Activated gamma-delta T cell treated with Interleukin-2 at 50 U/mL for 16 hours (primary cell): Measurements from ENCODE around the gene ATP11C.
"Not testable (repeated sequence)": the region's sequence is repeated elsewhere in the genome, so short reads cannot be mapped to it uniquely, and the experiment has no call there.

Experiments used
- DNase-seq: peaks from one replicate; pipeline ENCODE4 v3.0.0-alpha.2; 2020

The ATP11C gene

DNA sequence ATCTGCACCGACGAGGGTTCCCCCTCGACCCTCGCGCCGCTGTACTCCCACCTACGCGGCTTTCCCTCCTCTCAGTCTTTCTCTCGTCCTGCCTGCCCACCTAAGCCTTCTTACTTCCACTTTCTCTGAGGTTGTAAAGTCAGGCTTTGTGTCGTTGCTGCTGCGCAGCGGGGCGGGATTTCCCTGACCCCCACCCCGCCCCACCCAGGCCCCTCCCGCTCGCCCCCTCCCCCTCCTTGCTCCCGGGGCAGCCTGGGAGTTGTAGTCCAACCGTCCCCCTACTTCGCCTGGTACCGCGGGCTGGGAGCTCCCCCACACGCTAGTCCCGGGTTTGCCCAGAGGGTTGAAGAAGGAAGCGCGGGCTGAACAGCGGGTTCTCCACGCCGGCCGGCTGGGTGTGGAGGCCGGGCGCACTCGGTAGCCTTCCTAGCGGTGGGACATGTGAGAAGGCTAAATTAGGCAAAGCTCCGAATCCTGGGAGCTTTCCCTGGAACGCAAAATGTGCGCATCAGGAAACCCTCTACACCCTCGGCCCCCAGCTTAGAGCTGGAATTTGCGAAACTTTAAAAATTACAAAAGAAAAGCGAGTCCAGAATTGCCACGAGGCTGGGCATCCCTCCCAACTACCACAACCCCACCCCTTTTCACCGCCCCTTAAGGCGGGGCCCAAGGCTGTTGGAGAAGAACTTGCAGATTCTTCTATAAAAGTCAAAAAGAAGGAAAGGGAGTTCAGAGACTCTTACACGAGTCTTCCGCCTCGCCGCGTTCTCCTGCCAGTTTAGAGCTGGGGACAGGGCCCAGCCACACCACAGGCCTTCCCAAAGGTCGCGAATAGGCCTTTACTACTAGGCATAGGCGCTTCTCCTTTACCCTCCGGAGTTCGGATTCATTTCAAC, at the start of gene ATP11C:
Gene ATP11C, minus strand, starts transcription at position 153 of the 896 bp plus-strand sequence. CDS start 1,011 bp downstream, outside the sequence.
- DNase-seq = peak; percentile 75

DNA sequence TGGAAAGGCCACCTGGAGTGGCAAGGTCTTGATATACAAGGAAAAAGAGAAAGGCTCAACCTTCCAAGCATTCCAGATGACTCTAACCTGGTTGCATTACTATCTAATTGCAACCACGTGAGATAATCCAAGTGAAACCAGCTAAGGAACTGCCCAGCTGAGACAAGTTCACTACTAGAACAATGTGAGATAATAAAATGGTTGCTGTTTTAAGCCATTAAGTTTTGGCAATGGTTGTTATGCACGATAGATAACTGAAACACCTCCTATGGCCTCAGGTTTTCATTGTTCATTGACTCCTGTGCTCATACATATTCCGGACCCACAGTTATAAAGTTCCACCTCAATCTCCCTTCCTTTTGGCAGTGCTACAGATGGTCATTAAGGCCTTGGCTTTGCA, 41.6 kb upstream of the ATP11C start:
- no peak for DNase-seq

DNA sequence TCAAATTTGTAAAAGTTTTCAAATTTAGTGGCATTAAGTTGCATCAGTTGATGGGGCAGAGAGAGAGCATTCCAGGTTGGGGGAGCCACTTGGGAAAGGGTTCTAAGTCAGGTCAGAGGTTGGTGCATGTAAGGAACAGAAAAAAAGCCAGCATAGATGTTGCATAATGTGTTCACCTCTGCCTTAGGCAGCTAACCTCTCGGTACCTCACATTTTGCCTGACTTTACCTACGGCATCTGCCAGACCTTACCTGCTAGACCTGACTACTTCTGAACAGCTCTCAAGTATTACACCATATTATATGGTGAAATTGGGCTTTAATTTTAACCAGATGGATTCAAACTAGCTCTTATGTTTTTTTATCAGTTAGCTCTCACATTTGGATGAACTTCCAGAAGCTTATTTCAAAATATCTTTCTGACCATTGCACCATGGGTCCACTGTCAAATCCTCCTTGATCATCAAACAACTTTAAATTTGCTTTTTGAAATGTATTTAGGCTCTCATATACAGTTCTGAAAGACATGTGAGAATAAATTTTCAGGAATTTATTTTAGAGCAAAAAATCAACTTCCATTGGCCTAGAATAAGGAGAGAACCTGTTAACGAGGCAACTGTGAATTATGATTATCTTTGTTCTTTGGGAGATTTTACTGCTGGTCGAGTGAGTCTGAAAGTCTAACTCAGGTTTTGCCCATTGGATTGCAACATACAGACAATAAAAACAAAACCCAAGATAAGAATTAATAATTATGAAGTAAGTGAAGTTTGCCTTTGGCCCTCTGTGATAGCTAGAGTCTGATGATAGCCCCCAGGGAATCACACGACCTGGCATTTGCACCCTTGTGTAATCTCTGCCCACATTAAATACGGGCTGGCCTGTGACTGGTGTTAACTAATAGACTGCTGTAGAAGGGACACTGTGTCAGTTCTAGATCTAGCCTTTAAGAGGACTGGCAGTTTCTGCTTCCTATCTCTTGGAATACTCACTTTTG, 40.1 kb upstream of the ATP11C start:
- DNase-seq = no peak

DNA sequence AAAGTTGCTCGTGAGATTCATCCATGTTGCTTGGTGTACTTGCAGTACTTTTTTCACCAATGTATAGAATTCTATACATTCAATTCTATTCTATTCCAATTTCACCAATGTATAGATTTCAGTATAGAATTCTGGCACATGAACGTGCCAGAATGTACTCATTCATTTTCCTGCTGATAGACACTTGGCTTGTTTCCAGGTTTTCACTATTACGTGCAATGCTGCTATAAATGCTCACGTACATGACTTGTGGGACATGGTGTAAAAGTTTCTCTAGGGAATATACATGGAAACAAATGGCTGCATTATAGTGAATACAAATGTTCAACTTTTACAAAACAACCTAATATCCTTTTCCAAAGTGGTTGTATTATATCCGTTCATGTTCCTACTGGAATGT, 39.3 kb upstream of the ATP11C start:
- DNase-seq = no peak

DNA sequence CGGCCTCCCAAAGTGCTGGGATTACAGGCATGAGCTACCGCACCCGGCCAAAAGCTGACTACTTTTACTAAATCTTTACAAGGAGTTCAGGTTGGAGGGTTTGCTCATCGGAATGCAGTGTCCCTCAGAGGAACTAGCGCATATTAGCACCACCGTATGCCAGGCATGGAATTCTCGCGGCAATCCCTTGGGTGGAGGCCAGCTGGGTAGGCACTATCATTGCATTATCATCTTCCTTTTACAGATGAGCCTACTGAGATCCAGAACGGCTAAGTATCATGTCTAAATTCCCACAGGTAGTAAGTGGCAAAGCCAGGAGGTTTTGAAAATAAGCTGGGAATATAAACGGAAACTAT, 38.5 kb upstream of the ATP11C start:
- DNase-seq = no peak

DNA sequence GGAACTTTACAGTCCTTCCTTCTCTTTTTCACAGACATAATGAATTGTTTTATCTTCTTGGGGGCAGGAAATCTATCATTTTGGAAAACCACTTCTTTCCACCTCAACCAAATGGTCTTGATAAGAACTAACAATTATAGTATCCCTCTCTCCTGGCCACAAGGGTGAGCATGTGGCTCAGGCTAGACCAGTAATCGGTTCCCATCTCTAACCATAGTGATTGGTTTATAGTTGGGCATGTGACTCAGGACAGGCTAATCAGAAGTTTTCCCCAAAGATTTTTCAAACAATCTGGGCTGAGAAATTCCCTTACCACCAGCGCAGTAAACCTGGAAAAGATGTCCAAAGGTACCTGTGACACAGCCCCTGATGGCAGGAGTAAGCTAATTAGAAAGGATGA, 36.4 kb upstream of the ATP11C start:
- DNase-seq = no peak

DNA sequence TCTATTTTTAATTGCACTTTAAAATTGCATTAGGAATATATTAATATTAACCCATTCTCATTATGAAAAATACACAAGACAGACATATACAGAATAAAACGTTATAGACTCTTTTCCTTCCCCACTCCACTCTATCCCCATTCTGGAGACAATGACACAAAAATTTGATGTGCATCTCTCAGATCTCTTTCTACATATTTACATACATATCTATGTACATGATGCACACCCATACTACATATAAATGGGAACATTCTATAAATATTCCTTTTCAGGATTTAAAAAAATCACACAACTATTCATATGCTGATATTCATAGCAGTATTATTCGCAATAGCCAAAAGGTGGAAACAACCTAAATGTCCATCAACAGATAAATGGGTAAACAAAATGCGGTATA, 34.9 kb upstream of the ATP11C start:
- DNase-seq = no peak

DNA sequence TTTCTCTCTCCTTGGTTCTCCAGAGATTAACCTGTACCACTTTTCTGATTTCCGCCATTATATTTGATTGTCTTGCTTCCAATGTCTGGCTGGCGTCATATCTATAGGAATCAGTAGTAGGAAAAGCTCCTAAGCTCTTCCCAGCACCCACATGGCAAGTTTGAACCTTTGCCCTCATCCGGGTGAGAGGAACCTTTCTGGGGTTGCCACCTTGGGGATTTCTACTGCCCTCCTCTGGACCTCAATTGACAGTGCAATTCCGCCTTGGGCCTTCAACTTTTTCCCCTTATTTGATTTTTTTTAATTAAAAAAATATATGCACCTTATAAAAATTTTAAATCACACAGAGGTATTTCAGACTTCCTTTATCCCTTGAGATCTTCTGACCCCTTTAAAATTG, 34.4 kb upstream of the ATP11C start:
- DNase-seq = no peak

DNA sequence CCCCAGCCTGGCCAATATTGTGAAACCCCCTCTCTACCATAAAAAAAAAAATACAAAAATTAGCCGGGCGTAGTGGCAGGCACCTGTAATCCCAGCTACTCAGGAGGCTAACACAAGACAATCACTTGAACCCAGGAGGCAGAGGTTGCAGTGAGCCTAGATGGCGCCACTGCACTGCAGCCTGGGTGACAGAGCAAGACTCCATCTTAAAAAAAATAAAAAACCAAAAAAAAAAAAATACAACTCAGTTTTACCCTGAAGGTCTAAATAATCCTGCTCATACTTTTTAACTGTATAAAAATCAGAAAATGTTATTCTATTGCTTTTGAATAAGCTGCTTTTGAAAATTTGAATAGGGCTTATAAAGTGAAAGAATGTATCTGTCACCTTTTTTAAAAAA, 33.3 kb upstream of the ATP11C start:
- not testable (repeated sequence) for DNase-seq

DNA sequence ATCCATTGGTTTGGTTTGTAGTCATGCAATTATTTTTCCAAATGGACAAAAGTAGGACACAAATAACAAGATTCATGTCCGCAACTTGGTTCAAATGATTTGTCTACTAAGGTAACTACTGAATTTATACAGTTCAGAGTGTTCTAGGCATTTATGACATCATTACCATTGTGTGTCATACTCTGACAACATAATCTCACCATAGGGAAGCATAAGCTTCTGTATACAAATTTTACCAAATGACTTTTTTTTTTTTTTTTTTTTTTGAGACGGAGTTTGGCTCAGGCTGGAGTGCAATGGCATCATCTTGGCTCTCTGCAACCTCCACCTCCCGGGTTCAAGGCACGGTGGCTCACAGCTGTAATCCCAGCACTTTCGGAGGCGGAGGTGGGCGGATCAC, 32.6 kb upstream of the ATP11C start, which contains the start of gene CXorf66:
Gene CXorf66, minus strand, starts transcription at position 101 of the 400 bp plus-strand sequence. Its CDS starts 25 bp downstream, at position 76.
- DNase-seq = no peak

DNA sequence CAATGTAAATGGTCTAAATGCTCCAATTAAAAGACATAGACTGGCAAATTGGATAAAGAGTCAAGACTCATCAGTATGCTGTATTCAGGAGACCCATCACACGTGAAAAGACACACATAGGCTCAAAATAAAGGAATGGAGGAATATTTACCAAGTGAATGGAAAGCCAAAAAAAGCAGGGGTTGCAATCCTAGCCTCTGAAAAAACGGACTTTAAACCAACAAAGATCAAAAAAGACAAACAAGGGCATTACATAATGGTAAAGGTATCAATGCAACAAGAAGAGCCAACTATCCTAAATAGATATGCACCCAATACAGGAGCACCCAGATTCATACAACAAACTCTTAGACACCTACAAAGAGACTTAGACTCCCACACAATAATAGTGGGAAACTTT, 28.2 kb upstream of the ATP11C start:
- DNase-seq = not testable (repeated sequence)

DNA sequence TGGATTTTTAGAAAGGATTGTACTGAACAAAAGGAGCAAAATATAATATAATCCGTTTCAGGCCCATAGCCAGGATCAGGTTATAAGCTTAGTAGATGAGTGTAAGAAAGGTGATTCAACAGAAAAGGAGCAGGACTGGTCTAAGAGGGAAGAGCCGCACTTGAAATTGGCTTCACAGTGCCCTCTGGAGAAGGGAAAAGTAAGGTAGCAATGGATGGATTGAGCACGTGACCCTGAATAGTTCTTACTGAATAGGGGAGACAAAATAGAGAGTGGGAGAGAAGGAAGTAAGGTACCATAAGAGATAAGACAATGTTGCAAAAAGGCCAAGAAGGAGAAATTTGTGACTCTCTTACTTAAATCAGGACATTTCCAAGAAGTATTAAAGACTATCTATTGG, 16.9 kb upstream of the ATP11C start:
- no peak for DNase-seq

DNA sequence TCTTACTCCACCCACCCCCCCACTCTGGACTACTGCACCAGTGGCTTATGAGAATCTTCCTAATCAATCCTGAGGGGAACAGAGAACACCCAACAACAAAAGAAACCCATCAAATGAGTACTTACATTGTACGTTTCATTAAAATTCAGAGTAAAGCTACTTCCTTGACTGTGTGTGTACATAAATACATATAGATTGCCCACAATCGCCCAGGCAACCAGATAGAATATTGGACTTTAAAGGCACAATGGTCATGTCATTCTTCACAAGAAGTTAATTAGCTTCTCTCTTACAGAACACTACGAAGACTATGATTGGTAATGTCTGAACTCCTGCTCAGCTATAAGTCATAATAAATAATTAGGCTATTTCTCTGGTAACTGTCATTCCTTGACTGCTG, 12.2 kb upstream of the ATP11C start:
- no peak for DNase-seq

DNA sequence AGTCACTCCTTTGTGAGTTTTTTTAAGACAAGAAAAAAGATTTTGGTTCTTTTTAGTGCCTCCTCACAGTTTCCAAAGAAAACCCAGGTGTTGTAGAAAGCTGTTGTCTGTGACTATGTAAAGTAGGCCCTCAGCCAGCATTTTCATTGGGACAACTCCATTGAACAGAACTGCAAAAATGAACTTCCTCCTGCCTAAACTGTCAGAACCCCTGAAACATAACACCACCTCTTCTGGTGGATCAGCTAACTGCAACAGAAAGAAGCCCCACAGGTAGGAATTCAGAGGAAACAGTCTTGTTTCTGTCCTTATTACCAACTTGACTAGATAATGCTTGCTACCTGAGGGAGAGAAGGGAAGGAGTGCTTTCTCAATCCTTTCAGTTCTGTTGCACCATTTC, 3.4 kb upstream of the ATP11C start:
- DNase-seq = no peak

DNA sequence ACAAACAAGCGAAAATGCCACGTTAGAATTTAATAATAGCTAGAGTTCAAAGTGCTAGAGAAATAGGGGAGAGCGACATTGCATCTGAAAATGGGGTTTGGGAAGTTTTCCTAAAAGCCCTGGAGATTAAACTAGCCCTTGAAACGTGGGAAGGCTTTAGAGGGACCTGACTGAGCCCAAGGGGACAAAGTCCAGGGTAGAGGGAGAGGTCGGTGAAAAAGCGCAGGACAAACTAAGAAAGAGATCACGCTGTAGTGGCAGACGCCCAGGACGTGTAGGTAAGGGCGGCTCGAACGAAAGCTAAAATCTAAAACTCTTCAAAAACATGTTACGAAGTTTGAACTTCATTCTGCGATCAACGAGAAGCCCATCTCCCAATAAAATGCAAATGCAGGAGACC, 1.1 kb upstream of the ATP11C start:
- DNase-seq = no peak

DNA sequence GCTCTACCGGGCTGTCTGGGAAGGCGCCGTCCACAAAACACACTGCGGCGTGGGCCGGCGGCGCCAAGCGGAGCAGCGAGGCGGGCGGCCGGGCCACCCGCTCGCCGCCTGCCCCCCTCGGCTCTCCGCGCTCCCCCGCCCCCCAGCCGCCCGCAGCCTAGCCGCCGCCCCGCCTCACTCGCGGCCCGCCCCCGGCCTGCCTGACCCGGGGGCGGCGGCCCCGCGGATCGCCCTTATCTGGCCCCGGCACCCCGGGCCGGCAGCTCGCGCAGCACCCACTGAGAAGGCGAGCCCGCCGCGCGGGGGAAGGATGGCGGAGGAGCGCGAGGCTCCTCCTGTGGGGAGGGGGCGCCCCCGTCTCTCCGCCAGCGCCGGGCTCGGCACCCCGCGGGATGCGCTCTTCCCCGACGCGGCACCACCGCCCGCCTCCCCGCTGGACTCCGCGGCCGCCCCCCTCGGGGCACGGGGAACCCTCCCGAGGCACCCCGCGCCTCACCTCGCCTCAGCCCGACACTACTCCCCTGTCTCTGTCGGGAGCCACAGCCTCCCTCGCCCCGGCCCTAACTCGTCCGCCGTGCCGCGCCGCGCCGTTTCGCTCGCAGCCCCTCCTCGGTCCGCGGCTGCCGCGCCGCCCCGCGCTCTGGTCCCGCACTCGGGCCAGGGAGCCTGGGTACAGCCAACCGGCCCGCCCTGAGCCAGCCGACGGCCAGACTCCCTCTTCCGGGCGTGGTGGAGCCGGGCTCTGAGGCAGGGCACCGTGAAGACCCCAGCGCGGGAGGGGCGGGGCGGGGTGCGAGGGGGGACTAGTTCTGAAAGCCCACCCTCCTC, 566 bp downstream of the ATP11C start:
- DNase-seq = peak; percentile 29

DNA sequence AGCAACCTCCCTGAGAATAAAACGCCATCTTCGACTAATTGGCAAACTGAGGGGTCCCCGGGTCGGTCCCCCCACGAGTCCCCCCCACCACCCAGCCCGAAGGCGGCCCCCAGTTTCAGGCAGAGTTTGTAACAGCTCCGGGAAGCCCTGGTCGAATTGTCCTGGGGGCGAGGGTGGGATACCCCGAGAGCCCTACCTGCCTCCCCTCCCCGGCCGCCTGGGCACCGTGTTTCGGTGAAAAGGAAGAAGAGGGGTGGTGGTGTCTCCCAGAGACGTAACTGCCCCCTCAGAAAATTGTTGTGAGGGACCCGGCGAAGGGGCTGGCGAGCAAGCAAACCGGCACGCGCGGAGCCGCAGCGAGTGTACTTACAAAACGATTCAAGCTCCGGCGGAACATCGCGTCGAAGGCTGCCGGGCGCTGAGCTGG, 1.2 kb downstream of the ATP11C start:
- no peak for DNase-seq

DNA sequence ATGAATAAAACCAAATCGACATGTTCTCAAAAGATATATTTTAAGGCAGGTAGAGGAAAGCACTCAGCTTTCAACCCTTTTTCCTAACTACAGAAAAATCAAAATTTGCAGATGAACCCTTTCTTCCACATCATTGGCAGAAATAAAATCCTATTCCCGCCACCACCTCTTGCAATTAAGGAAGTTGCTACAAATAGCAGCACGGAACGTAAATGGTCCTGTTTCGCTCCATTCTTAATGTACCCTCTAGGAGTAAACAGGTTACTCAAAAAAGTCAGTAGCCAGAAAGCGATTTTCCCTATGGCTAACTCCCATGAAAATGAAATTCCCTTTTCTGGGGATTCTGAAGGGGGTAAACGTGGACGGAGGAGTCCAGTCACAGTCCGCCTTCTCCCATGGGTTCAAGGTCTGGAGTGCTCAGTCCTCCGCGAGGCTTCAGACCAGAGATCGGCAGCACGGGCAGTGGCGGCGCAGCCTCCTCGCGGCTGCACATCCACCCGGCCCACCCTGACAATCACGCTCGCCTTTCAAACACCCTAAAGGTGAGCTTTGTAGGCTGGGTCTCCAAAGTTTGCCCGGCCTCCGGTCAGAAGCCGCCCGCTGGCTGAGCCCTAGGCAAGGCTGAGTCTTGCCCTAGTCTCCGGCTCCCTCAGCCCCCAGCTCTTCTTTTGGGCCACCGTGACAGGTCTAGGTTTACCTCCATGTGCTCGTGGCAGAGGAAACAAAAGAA, 1.8 kb downstream of the ATP11C start:
- DNase-seq = peak; percentile 5

DNA sequence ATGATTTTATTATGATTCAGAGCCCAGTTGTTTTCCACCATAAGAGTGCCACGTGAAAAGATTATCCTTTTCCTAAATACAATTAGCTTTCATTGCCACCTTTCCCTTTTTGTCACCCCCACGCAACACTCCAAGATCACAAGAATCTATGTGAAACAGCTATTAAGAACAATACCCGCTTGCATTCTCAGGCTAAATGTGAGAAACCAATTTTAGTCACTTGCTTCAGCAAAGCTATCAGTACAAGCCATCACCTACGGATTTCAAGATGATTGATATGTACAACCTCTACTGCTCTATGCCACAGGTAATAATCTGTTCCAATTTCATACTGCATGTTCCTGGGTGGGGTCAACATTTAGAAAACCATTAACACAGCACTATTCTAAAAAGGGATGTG, 2.5 kb downstream of the ATP11C start:
- DNase-seq = no peak

DNA sequence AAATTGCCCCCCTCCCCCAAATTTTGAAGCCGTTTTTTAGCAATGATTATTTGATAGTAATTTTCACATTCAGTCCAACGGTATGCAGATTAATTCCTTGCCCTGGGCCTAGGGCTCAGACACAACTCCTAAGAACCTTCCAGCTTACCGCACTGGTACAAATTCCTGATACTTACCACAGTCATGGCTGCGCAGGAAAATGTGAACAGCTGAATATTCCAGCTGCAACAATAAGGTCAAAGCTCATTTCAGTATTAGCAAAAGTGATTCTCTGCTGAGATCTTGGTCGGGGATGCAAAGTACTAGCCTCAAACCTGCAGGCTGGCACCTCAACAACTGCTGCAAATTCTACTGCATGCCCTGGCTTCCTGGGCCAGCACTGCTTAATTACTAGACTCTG, 3.0 kb downstream of the ATP11C start:
- DNase-seq = no peak

DNA sequence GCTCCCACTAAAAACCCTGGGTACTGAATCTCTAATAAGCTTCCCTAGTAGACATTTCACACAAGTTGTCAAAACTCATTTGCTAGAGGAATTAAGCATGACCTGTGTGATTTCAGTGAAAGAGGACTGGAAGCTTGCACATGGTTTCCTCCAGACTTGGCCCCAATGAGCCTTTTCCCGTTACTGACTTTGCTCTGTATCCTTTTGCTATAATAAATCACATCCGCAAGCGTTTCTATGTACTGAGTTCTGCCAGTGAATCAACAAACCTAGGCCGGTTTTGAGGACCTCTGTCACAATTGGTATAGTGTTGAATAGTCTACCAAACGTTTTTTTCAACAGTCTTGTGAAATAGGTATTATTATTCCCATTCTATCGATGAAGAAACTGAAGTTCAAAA, 8.2 kb downstream of the ATP11C start:
- DNase-seq = no peak
